ENCODE data around the gene PHTF2. TPM values are rescaled to one million over a fixed set of nuclear protein-coding genes. Genes with fewer than 3 reads are reported as not detected.

The PHTF2 gene
- polyA plus RNA-seq, 3 donors: 10.1 to 34.3 (median 10.3) TPM

GRCh38 chr7:77808517-77808916, 9.9 kb downstream of the PHTF2 start:
- no CpG with 5 or more reads among the region's 1 CpG for WGBS (ENCODE audit: insufficient coverage)
- no peak overlapping the region for H2AFZ ChIP-seq (ENCODE audit: insufficient read depth, low read depth, low read length, poor library complexity, severe bottlenecking)
- H4K20me1 ChIP-seq (ENCODE audit: insufficient read depth, low read length): peaks cover 21% of the 10 kb centered on the region
- peaks cover 95% of the 10 kb centered on the region for H3K79me2 ChIP-seq (ENCODE audit: insufficient read depth, low read length)
- DNase-seq: no peak
- no peak for TF ChIP-seq CTCF (IDR thresholded peaks at IDR 0.05)
- no peak overlapping the region for H3K27ac ChIP-seq (ENCODE audit: low read depth in 1 of 2, low read length in 2 of 2)
- peaks cover 7 to 24% of the 10 kb centered on the region in 2 donors for H3K36me3 Mint-ChIP-seq
- H3K4me1 ChIP-seq (ENCODE audit: control insufficient read depth in 1 of 2, insufficient read depth in 2 of 2, low read length in 2 of 2): peaks cover under 1 to 9% of the 10 kb centered on the region in 2 donors
- intact Hi-C loops (cut with micrococcal nuclease): no loop called here
- H3K4me3 ChIP-seq (replicated peaks in 1 of 3; ENCODE audit: low read depth in 2 of 3, low read length in 3 of 3): no peak overlapping the region
- H3K9ac ChIP-seq (ENCODE audit: insufficient read depth, low read length, poor library complexity, severe bottlenecking): no peak overlapping the region
- peaks cover 16% of the 10 kb centered on the region for H3K4me1 Mint-ChIP-seq
- no peaks in the 10 kb centered on the region for H3K36me3 ChIP-seq (replicated peaks in 1 of 2; ENCODE audit: control insufficient read depth in 1 of 2, insufficient read depth in 2 of 2, low read length in 2 of 2)
- H3K9me3 Mint-ChIP-seq: peaks cover 10 to 35% (median 32%) of the 10 kb centered on the region in 7 donors
- peaks cover 8 to 25% of the 10 kb centered on the region in 2 donors for H3K9me3 ChIP-seq (replicated peaks in 1 of 2; ENCODE audit: control insufficient read depth in 1 of 2, insufficient read depth in 1 of 2, low read length in 2 of 2)
- no peak overlapping the region for H3K27ac Mint-ChIP-seq
- no peak overlapping the region for H3K4me2 ChIP-seq (replicated peaks; ENCODE audit: extremely low read depth, low read length, poor library complexity, severe bottlenecking)
- H3K27me3 ChIP-seq (ENCODE audit: control insufficient read depth in 2 of 2, insufficient read depth in 2 of 2, low read length in 2 of 2): no peaks in the 10 kb centered on the region
- no peak overlapping the region for H3K4me3 Mint-ChIP-seq
- H3K27me3 Mint-ChIP-seq (ENCODE audit: low read depth in 3 of 3): peaks cover 0 to 2% (median 0%) of the 10 kb centered on the region in 3 donors

- no peak overlapping the region for H3K27ac Mint-ChIP-seq
Observed at GRCh38 chr7:77811516-77812289, 13.1 kb downstream of the PHTF2 start.

More at GRCh38 chr7:77811516-77812289, 13.1 kb downstream of the PHTF2 start:
- Histone ChIP-seq H3K27me3 (ENCODE audit: control insufficient read depth in 2 of 2, insufficient read depth in 2 of 2, low read length in 2 of 2) (no peaks in the 10 kb centered on the region), H3K27ac (ENCODE audit: low read depth in 1 of 2, low read length in 2 of 2) (no peak overlapping the region), H4K20me1 (ENCODE audit: insufficient read depth, low read length) (peaks cover 21% of the 10 kb centered on the region), H3K79me2 (ENCODE audit: insufficient read depth, low read length) (peaks cover 93% of the 10 kb centered on the region), H3K9ac (ENCODE audit: insufficient read depth, low read length, poor library complexity, severe bottlenecking) (no peak overlapping the region), H3K4me3 (replicated peaks in 1 of 3; ENCODE audit: low read depth in 2 of 3, low read length in 3 of 3) (no peak overlapping the region), H3K9me3 (replicated peaks in 1 of 2; ENCODE audit: control insufficient read depth in 1 of 2, insufficient read depth in 1 of 2, low read length in 2 of 2) (peaks cover 13 to 15% of the 10 kb centered on the region in 2 donors), H3K4me2 (replicated peaks; ENCODE audit: extremely low read depth, low read length, poor library complexity, severe bottlenecking) (no peak overlapping the region), H3K4me1 (ENCODE audit: control insufficient read depth in 1 of 2, insufficient read depth in 2 of 2, low read length in 2 of 2) (peaks cover 0 to 9% of the 10 kb centered on the region in 2 donors), H2AFZ (ENCODE audit: insufficient read depth, low read depth, low read length, poor library complexity, severe bottlenecking) (no peak overlapping the region), H3K36me3 (replicated peaks in 1 of 2; ENCODE audit: control insufficient read depth in 1 of 2, insufficient read depth in 2 of 2, low read length in 2 of 2) (peaks cover 7 to 8% of the 10 kb centered on the region in 2 donors)
- TF ChIP-seq CTCF (IDR thresholded peaks at IDR 0.05): no peak
- Mint-ChIP-seq H3K36me3 (peaks cover 4 to 20% of the 10 kb centered on the region in 2 donors), H3K4me1 (peaks cover 16% of the 10 kb centered on the region), H3K4me3 (no peak overlapping the region), H3K9me3 (peaks cover 11 to 36% (median 21%) of the 10 kb centered on the region in 7 donors), H3K27me3 (ENCODE audit: low read depth in 3 of 3) (peaks cover 0 to 2% (median 0%) of the 10 kb centered on the region in 3 donors)
- WGBS (ENCODE audit: insufficient coverage): no CpG with 5 or more reads among the region's 2 CpGs
- intact Hi-C loops (cut with micrococcal nuclease): no loop called here
- no peak for DNase-seq

Measured in CD14-positive monocyte (primary cell).